Superior temporal gyrus (tissue), 1 donor: Measurements from ENCODE around the gene ABLIM2.

Experiments used
- DNase-seq: peaks from one replicate; pipeline ENCODE4 v3.0.0-alpha.2; 2016; ENCODE audit errors: extremely low spot score

Gene ABLIM2

DNA sequence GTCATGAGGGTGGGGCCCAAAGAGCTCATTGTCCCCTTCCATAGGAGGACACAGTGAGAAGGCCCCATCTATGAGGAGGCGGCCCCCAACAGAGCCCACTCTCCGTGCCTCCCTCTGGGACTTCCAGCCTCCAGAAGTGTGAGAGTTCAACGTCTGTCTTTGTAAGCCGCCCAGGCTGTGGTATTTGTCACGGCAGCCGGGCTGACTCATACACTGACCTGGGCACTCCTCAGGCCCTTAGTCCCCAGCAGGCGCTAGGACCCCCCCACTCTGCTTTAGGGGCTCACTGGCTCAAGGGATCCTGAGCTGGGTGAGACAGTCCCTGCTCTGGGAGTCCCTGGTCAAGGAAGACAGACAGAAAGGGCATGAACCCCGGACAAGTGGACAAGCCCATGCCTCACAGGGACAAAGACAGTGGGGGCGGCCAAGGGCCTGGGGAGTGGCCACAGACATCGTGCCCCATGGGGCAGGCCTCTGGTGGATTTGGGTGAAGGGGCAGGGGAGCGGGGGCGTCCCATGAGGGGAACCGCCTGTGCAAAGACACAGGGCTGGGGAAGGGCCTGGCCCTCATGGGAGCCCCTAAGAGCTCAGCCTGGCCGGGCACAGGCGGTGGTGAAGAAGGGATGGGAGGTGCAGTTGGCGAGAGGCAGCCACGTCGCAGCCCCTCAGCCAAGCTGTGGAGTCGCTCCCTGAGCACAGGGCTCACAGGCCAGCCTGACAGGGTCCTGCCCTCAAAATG lies 21.5 kb downstream of the ABLIM2 start:
- no peak for DNase-seq

GRCh38 chr4:8136529-8136928 lies 22.1 kb downstream of the ABLIM2 start:
- no peak for DNase-seq

- DNase-seq: no peak
Measured at GRCh38 chr4:8135666-8136065, 22.9 kb downstream of the ABLIM2 start.

GRCh38 chr4:8133897-8134563 lies 24.6 kb downstream of the ABLIM2 start:
- DNase-seq: no peak

DNA sequence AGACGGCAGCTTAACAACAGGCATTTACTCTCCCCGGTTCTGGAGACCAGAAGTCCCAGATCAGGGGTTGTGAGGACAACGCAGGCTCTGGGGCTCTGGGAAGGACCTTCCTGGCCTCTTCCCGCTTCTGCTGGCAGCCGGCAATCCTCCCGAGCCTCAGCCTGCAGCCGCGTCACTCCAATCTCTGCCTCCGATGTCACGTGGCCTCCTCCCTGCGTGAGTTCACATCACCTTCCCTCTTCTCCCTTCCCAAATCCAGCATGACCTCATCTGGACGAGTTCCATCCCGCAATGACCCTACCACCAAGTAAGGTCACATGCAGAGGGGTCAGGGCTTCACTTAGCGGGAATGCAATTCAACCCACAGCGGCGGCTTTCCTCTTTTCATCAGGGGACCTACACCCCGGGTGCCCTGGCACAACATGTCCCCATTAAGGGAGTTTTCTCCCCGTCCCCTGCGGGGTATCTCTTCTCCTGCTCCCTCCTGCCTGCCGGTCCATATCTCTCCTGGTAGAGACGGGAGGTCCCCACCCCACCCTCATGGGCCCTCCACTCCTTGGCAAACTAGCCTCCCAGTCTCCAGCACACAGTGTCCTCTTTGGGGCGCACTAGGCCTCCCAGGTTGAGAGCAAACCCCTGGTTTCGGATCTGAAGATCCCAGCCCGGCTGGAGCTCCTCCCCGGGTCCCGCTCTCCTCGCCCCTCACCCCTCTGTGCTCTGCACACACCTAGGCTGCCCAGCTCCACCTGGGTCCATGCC lies 25.5 kb downstream of the ABLIM2 start:
- DNase-seq: no peak

DNA sequence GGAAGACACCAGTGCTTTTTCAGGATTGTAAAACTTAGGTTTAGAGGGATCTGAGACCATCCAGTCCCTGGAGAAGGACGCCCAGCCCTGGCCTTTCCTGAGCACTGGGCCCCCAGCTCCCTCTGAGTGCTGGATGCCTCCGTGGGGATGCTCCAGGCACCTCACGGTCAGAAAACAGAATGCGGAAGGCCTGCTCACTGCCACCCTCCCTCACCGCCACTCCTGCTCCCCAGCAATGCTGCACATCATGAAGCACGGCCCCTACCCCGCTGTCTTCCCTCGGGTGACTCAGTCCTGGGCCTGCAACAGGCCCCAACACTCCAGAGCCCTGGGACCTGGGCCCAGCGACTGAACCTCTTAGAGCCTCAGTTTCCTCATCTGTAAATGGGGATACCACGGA lies 26.2 kb downstream of the ABLIM2 start:
- DNase-seq: no peak

- DNase-seq: no peak
Measured at GRCh38 chr4:8131826-8132225, 26.8 kb downstream of the ABLIM2 start.

DNA sequence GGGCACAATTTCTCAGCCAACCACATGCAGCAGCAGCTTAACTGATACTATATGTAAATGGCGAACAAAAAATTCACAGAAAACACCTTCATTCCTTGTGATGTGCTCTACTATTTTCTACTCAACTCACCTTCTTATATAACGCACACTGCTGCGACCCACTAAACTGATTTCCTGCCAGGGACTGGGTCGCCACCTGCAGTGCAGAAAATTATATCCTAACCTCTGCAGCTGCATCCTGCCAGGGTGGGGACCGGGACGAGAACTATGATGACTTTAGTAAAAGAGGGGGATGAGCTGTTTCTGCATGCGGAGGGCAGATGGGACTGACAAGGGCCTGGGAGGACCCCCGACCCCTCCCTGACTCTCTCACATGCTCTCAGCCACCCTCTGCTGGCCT lies 27.4 kb downstream of the ABLIM2 start:
- DNase-seq: no peak

DNA sequence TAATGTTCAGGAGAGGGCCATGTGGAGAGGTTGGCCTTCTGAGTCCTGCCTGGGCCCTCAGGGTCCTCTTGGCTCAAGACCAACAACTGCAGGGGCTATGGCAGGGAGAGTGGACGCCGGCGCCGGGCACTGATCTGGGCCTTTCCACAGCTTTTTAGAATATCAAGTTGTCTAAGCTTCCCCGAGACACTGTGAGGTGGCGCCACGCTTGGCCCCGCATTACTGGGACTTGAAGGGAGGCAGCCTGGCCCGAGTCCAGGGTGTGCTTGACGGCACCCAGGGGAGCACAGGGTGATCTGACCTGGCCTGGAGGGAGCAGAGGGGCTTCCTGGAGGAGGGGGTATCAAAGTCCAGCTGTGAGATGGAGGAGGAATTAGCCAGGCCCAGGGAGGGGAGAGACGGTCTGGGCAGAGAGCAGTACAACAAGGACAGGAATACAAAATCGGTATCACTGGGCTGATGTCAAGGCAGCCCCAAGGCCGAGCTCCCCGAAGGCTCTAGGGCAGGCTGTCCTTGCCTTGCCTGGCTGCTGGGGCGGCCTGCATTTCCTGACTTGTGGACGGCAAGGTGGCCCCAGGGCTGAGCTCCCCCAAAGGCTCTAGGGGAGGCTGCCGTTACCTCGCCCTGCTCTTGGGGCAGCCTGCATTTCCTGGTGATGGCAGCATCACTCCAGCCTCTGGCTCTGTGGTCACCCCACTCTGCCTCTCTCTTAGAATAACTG lies 28.1 kb downstream of the ABLIM2 start:
- DNase-seq: no peak

DNA sequence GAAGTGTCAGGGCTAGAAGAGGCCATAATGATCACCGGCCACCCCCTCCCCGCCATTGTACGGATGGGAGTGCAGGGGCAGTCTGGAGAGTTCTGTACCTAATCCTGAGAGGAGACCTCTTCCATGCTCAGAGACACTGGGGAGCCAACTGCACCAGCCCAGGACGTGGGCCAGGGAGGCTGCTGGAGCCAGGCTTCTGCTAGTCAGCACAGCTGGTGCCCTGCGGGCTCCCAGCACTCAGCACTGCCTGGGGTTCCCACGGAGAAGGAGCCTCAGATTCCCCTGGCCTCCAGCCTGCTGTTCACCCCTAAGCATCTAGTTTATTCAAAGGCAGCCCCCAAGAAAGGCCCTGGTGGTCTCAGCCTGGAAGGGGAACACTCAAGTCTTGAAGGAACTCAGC lies 28.8 kb downstream of the ABLIM2 start:
- no peak for DNase-seq

GRCh38 chr4:8129136-8129535 lies 29.5 kb downstream of the ABLIM2 start:
- no peak for DNase-seq

GRCh38 chr4:8128100-8128856 lies 30.3 kb downstream of the ABLIM2 start:
- no peak for DNase-seq

- no peak for DNase-seq
Measured at GRCh38 chr4:8127051-8127826, 31.4 kb downstream of the ABLIM2 start.

- no peak for DNase-seq
Measured at GRCh38 chr4:8126523-8126922, 32.1 kb downstream of the ABLIM2 start.

DNA sequence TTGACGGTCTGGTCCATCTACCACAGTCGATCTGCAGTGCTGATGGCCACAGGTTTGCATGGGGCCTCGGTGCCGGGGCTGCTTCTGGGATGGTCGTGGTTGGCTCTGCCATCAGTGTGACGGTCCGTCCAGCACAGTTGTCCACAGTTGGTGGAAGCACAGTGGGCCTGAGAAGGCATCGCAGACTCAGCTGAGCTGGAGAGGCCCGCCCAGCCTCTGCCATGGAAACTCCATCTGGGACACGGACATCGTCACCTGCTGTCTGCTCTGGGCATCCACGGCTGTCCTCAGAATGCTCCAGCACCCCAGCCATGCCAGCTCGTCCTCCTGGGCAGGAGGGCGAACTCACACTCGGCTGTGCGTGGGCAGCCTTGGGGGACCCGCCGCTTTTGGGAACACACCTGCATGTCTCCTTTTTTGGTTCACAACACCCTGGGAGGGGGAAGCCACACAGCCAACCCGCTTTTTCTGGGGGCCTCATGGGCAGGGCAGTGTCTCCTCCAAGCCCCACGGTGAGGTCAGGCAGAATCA lies 33.0 kb downstream of the ABLIM2 start:
- no peak for DNase-seq

GRCh38 chr4:8123870-8124269 lies 34.7 kb downstream of the ABLIM2 start:
- DNase-seq: no peak

DNA sequence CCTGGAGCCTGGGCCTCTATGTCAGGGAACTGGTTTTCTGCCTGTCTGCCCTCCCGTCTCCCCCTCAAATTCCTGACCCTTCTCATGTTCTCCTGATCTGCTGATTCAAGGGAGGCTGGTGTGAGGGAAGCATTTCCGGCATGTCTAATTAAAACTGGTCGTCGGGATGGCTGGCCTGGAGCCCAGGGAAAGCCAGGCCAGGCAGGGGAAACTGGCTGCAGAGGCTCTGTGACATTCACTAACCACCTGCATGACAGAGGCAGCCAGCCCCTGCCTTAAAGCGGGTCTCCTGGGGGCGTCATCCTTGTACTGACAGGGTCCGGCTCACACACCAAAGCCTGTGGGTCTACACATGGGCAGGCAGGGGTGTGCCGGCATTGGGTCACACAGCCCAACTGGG lies 35.2 kb downstream of the ABLIM2 start:
- DNase-seq: no peak

- no peak for DNase-seq
Measured at GRCh38 chr4:8122746-8123145, 35.9 kb downstream of the ABLIM2 start.

GRCh38 chr4:8121292-8122015 lies 37.2 kb downstream of the ABLIM2 start:
- DNase-seq: no peak

GRCh38 chr4:8120501-8120900 lies 38.1 kb downstream of the ABLIM2 start:
- DNase-seq: no peak
